Activated CD4-positive, alpha-beta T cell treated with anti-CD3 and anti-CD28 coated beads, Interleukin-2, amount 10 ng/mL, durations not matched to agents 24 days and 14 days (primary cell): ENCODE results near the gene CHD6. TPM values are rescaled to one million over a fixed set of nuclear protein-coding genes. Genes with fewer than 3 reads are reported as not detected.
A peak's percentile ranks its signal among the peaks of the same experiment; 100 is the strongest.

Experiments
- DNase-seq: peaks from one replicate; pipeline ENCODE4 v3.0.0; 2022
- H3K27ac Mint-ChIP-seq: one replicate; pipeline ENCODE4 v1.8.0; 2022; ENCODE audit warnings: mild to moderate bottlenecking, mixed read lengths
- H3K27me3 Mint-ChIP-seq: one replicate; pipeline ENCODE4 v1.8.0; 2022; ENCODE audit warnings: mixed read lengths
- H3K36me3 Mint-ChIP-seq: one replicate; pipeline ENCODE4 v1.8.0; 2022; ENCODE audit warnings: low read depth, mild to moderate bottlenecking, mixed read lengths
- H3K4me1 Mint-ChIP-seq: one replicate; pipeline ENCODE4 v1.8.0; 2021; ENCODE audit warnings: mixed read lengths
- H3K4me3 Mint-ChIP-seq: one replicate; pipeline ENCODE4 v1.8.0; 2022; ENCODE audit warnings: mild to moderate bottlenecking, moderate library complexity, mixed read lengths
- H3K9me3 Mint-ChIP-seq: one replicate; pipeline ENCODE4 v1.8.0; 2021; ENCODE audit warnings: mixed read lengths
- intact Hi-C: fragments of 100-400 bp; cut with micrococcal nuclease; formaldehyde crosslinking; loops from one replicate; pipeline ENCODE4 v1.15.1; 2023
- total RNA-seq: library from RNA; stranded (reverse); gene quantifications from 2 replicates; pipeline ENCODE4 v1.2.3, GENCODE V29; 2022

CHD6 gene
- total RNA-seq, 1 donor from 2014 or later: 31.8 TPM

- Mint-ChIP-seq H3K27ac (peak overlapping the region; percentile 91), H3K4me3 (peak overlapping the region; percentile 64), H3K36me3 (peaks cover 65% of the 10 kb centered on the region), H3K4me1 (peaks cover 42% of the 10 kb centered on the region), H3K9me3 (peaks cover 5% of the 10 kb centered on the region), H3K27me3 (no peaks in the 10 kb centered on the region)
- no peak for DNase-seq
- intact Hi-C loops: loop anchor here (1.0 to 5.0 kb wide), 4 partner anchors 15 to 264 kb away; partner anchors contain the start of gene CHD6
Measured at GRCh38 chr20:41427833-41428232, 190.3 kb downstream of the CHD6 start.

DNA sequence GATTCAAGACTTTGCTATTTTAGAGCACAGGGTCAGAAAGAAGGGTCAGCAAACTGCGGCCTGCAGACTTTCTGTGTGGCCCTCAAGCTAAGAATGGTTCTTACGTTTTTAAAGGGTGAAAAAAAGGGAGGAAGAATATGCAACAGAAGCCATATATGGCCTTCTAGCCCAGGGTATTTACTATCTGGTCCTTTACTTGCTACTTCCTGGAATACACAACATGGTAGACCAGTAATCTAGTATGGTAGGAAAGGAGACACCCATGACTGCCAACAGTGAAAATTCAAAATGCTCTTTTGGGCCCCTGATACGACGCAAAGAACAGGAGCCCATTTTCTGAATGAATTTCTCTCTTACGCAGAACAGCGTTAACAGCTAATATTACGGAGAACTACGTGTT lies 191.2 kb downstream of the CHD6 start:
- Mint-ChIP-seq H3K27ac (peak overlapping the region; percentile 69), H3K27me3 (no peaks in the 10 kb centered on the region), H3K9me3 (peaks cover 5% of the 10 kb centered on the region), H3K4me1 (peaks cover 37% of the 10 kb centered on the region), H3K36me3 (peaks cover 68% of the 10 kb centered on the region), H3K4me3 (no peak overlapping the region)
- no peak for DNase-seq
- intact Hi-C loops: loop anchor here (5.0 kb wide), 2 partner anchors 190 to 265 kb away; partner anchors contain the start of gene CHD6

GRCh38 chr20:41426086-41426830 lies 191.9 kb downstream of the CHD6 start:
- no peak for DNase-seq
- no peak overlapping the region for H3K4me3 Mint-ChIP-seq
- H3K9me3 Mint-ChIP-seq: peaks cover 5% of the 10 kb centered on the region
- no peaks in the 10 kb centered on the region for H3K27me3 Mint-ChIP-seq
- intact Hi-C loops: loop anchor here (5.0 kb wide), 2 partner anchors 191 to 266 kb away; partner anchors contain the start of gene CHD6
- H3K36me3 Mint-ChIP-seq: peaks cover 73% of the 10 kb centered on the region
- H3K4me1 Mint-ChIP-seq: peaks cover 43% of the 10 kb centered on the region
- H3K27ac Mint-ChIP-seq: no peak overlapping the region

DNA sequence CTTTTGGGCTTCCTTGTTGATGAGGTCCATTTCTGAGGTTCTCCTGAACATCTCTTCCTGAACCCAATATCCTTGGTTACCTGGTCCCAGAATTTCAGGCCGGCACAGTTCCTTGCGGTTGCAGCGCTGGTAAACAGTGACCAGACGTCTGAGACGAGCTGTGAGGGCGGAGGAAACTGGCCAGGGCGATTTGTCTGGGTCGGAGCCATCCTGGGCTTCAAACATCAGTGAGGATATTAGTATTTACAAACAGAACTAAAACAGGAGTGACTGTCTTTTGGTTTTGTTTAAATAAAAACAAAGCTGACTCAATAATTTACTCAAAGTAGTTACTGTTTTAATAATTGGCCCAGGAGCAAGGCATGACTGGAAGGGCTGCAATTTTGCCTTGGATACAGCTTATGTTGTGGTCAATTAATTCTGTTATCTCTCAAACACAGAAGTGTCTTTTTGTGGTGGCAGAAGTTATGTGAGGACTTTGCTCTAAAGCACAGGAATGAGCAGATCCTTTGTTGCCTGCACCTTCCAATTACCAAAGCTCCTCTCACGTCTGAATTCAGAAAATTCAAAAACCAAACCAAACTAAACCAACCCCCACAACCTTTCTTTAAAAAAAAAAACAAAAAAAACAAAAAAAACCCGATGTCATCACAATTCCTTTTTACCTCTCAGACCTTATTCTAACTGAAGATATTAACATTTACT lies 192.8 kb downstream of the CHD6 start:
- intact Hi-C loops: loop anchor here (5.0 kb wide), 2 partner anchors 192 to 267 kb away; partner anchors contain the start of gene CHD6
- Mint-ChIP-seq H3K36me3 (peaks cover 77% of the 10 kb centered on the region), H3K4me3 (no peak overlapping the region), H3K27ac (no peak overlapping the region), H3K9me3 (peaks cover 5% of the 10 kb centered on the region), H3K27me3 (no peaks in the 10 kb centered on the region), H3K4me1 (peaks cover 46% of the 10 kb centered on the region)
- no peak for DNase-seq

- Mint-ChIP-seq H3K27ac (no peak overlapping the region), H3K9me3 (peaks cover 5% of the 10 kb centered on the region), H3K4me1 (peaks cover 42% of the 10 kb centered on the region), H3K4me3 (no peak overlapping the region), H3K36me3 (peaks cover 79% of the 10 kb centered on the region), H3K27me3 (no peaks in the 10 kb centered on the region)
- DNase-seq: no peak
- intact Hi-C loops: no loop called here
Measured at GRCh38 chr20:41424546-41424945, 193.6 kb downstream of the CHD6 start.

DNA sequence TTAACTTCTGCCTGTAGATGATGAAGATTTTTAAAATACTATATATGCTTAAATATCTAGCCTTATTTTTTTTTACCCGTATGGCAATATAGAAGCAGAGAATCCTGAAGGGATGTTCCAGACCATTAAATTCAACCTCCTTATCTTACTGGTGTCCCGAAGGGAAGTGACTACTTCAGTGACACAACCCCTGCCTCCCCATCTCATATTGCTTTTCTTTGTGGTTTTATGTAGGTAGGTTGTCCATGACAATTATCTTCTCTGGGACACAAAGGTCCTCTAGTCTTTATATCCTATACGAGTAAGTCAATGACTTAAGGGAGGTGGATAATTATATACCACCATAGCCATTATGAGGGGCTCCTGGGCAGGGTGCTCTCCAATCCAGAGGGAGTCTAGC lies 194.2 kb downstream of the CHD6 start:
- Mint-ChIP-seq H3K27ac (peak overlapping the region; percentile 4), H3K27me3 (no peaks in the 10 kb centered on the region), H3K4me1 (peaks cover 38% of the 10 kb centered on the region), H3K36me3 (peaks cover 80% of the 10 kb centered on the region), H3K4me3 (no peak overlapping the region), H3K9me3 (peaks cover 5% of the 10 kb centered on the region)
- no peak for DNase-seq
- intact Hi-C loops: no loop called here

DNA sequence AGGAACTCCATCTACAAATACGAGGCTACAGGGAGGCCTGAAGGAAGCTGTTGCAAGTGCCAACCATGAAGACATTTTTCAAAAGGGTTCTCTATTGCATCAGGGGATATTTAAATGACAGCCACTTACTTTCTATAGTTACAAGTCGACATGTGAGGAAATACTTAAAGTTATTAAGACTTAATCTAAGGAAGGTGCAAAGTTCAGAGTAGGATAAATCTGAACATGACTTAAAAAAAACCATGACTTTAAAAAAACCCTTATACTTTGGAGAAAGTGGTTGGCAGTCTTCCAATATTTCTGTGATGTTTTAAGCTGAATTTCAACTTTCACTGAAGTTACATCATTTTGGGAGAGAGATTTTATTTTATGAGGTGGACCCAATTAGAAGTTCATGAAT lies 195.2 kb downstream of the CHD6 start:
- intact Hi-C loops: no loop called here
- Mint-ChIP-seq H3K9me3 (no peaks in the 10 kb centered on the region), H3K27ac (no peak overlapping the region), H3K4me3 (no peak overlapping the region), H3K4me1 (peaks cover 32% of the 10 kb centered on the region), H3K27me3 (no peaks in the 10 kb centered on the region), H3K36me3 (peaks cover 80% of the 10 kb centered on the region)
- DNase-seq: no peak

GRCh38 chr20:41418739-41419293 lies 199.4 kb downstream of the CHD6 start:
- H3K4me1 Mint-ChIP-seq: peaks cover 21% of the 10 kb centered on the region
- peaks cover 72% of the 10 kb centered on the region for H3K36me3 Mint-ChIP-seq
- intact Hi-C loops: no loop called here
- H3K27ac Mint-ChIP-seq: no peak overlapping the region
- no peaks in the 10 kb centered on the region for H3K27me3 Mint-ChIP-seq
- H3K9me3 Mint-ChIP-seq: no peaks in the 10 kb centered on the region
- no peak overlapping the region for H3K4me3 Mint-ChIP-seq
- no peak for DNase-seq

GRCh38 chr20:41418031-41418430 lies 200.1 kb downstream of the CHD6 start:
- peaks cover 70% of the 10 kb centered on the region for H3K36me3 Mint-ChIP-seq

DNA sequence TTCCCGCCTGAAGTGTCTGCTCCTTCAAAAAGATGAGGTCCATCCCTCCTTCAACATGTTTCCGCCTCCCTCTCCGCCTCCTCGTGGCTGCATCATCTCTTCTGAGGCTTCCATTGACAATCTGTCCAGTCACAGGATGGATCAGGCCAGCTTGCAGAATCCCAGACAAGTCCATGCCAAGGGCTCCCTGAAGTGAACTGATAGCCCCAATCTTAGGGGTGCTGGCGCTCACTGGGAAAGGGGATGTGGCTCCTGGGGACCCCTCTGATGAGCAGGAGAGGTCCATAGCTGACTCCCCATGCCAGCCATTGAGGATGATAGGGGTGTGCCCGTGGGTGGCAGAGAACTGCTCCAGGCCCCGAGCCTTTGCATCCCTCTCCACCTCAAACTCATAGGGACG lies 203.0 kb downstream of the CHD6 start:
- Mint-ChIP-seq H3K27ac (no peak overlapping the region), H3K27me3 (no peaks in the 10 kb centered on the region), H3K4me3 (no peak overlapping the region), H3K4me1 (peaks cover 19% of the 10 kb centered on the region), H3K9me3 (no peaks in the 10 kb centered on the region), H3K36me3 (peaks cover 59% of the 10 kb centered on the region)
- DNase-seq: no peak
- intact Hi-C loops: no loop called here

More at GRCh38 chr20:41418031-41418430, 200.1 kb downstream of the CHD6 start:
- no peak for DNase-seq
- H3K27ac Mint-ChIP-seq: no peak overlapping the region
- H3K4me1 Mint-ChIP-seq: peaks cover 25% of the 10 kb centered on the region
- no peak overlapping the region for H3K4me3 Mint-ChIP-seq
- intact Hi-C loops: no loop called here
- H3K9me3 Mint-ChIP-seq: no peaks in the 10 kb centered on the region
- H3K27me3 Mint-ChIP-seq: no peaks in the 10 kb centered on the region

DNA sequence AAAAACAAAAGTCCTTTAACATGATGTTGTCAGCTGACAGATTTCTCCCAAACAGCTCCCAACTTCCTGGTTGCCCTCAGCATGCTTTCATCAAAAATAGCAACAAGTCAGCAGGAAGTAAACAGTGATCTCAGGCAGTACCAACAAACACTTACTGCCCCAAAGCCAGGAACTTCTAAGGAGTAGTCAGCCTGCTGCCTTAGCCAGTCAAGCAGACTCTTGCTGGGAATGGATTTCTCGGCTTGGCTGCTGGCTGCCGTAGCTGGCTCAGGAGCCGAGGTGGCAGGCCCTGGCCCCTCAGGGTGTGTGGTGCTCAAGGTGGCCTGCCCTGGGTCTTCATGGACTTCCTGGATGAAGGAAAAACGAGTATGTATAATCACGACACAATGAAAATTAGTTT lies 205.0 kb downstream of the CHD6 start:
- peak; percentile 56 for DNase-seq
- intact Hi-C loops: no loop called here
- Mint-ChIP-seq H3K27ac (no peak overlapping the region), H3K4me1 (peaks cover 29% of the 10 kb centered on the region), H3K27me3 (no peaks in the 10 kb centered on the region), H3K4me3 (no peak overlapping the region), H3K9me3 (no peaks in the 10 kb centered on the region), H3K36me3 (peaks cover 56% of the 10 kb centered on the region)

- Mint-ChIP-seq H3K27ac (no peak overlapping the region), H3K4me3 (no peak overlapping the region), H3K27me3 (no peaks in the 10 kb centered on the region), H3K36me3 (peaks cover 53% of the 10 kb centered on the region), H3K4me1 (peaks cover 26% of the 10 kb centered on the region), H3K9me3 (no peaks in the 10 kb centered on the region)
- no peak for DNase-seq
- intact Hi-C loops: no loop called here
Measured at GRCh38 chr20:41412324-41413120, 205.7 kb downstream of the CHD6 start.

GRCh38 chr20:41411391-41411847 lies 206.8 kb downstream of the CHD6 start:
- Mint-ChIP-seq H3K36me3 (peaks cover 56% of the 10 kb centered on the region), H3K27ac (no peak overlapping the region), H3K27me3 (no peaks in the 10 kb centered on the region), H3K4me1 (peaks cover 27% of the 10 kb centered on the region), H3K4me3 (no peak overlapping the region), H3K9me3 (no peaks in the 10 kb centered on the region)
- no peak for DNase-seq
- intact Hi-C loops: no loop called here
